GM19023 (cell line): ENCODE data around the gene MBP.
"Not testable (repeated sequence)": the region's sequence is repeated elsewhere in the genome, so short reads cannot be mapped to it uniquely, and the experiment has no call there.

Experiments used
- ATAC-seq: cut with Tn5 transposase; IDR thresholded peaks from one replicate; pipeline ENCODE4 v1.9.1; 2021; ENCODE audit warnings: mild to moderate bottlenecking, moderate library complexity; ENCODE audit not compliant: unreplicated experiment

MBP gene

DNA sequence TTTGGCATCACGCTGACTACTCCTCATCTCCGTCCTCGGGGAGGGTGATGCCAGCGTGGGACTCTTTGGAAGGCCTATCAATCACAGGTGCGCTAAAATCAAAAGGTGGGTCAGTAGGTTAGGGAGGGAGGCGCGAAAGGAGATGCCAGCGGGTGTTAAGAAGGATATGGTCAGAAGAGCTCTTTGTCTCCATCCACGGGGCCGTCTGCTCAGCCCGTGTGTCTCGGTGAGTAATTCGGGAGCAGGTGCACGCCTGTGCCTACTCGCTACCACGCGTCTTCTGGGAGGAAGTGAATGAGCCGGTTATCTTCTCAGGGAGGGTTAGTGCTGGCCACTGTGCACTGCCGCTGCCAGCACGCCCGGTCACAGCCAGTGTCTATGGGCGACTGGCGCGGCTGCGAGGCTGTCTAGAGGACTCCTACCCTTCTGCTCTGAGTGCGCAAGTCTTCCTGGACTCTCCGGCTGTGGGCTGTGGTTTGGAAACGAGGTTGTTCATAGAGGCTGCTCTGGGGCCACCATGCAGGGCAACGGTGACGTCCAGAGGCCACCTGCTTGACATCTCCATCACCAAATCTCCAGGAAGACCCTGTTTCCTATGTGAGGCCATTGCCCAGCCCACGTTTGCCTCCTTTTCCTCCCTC is 153.4 kb downstream of the MBP start:
- ATAC-seq: no peak

DNA sequence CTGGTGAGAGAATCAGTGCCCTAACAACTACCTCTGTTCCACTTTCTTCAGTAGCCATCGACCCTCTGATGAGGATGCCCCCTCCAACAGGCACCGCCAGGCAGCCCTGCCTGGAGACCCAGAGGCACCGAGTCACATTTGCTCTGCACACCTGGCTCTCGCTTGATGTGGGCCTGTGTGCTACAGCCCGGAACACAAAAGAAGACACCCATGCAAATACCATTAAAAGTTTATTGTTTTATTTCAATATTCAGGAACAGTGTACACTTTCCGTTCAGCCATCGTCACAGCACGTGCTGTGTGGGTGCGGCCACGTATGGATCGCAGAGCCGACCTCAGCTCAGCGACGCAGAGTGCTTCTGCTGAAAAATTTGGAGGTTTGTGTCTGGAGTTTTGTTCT is 154.0 kb downstream of the MBP start:
- no peak for ATAC-seq

- ATAC-seq: no peak
Measured at GRCh38 chr18:76977684-76978232, 154.8 kb downstream of the MBP start.

DNA sequence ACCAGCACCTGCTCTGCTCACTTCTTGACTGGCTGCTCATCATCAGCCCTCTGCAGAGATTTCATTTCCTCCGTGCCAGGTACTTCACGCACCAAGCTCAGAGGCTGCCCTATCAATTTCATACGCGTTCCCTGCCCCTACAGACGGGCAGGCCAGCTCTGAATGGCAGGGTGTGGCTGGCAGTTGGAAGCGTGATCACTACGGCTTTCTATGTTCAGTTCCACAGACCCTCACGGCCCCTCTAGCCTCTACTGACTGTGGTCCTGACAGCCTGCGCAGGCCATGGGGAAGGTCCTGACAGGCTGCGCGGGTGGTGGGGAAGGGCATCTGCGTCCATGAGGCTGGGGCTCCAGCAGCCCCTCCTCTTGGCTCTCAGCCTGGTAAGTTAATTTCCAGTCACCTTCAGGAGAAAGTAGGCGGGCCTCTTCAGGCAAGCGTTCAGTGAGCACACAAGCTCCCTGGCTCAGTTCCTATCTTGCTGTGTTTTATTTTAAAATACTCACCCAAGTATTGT is 155.4 kb downstream of the MBP start:
- no peak for ATAC-seq

- no peak for ATAC-seq
Measured at GRCh38 chr18:76975577-76976110, 156.9 kb downstream of the MBP start.

- no peak for ATAC-seq
Measured at GRCh38 chr18:76974386-76974785, 158.2 kb downstream of the MBP start.

DNA sequence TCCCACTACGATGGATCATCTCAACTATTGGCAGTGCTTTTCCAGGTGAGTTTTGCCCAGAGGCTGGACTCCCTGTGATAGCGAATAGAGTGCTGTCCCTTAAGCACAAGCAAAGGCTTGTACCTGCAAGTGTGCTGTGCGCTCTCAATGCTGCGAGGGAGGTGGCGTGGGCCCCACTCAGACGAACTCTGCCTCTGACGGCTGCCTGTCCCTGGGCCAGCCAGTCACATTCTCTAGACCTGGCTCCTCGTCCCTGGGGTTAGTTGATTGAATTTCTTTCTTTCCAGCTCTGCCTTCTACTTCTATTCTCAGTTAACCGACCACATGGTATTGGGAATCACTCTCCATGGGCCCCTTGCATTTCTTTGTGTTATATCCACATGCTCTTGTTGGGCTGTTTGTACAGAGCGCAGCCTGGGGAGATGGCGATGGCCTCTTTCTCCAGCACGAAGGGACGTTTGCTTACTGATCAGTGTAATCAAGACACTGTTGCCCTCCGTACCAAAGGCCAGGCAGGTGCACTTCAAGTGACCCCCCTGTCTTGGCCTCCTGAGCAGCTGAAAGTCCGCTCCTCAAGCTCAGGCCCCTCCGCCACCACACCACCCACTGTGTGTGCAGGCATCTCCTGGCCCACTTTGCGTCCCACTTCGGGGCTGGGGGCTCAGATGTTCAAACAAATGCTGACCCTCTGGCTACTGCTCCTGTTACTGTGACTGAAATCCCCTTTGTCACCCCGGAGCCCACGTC is 158.9 kb downstream of the MBP start:
- no peak for ATAC-seq

GRCh38 chr18:76972846-76973519 is 159.6 kb downstream of the MBP start:
- no peak for ATAC-seq

DNA sequence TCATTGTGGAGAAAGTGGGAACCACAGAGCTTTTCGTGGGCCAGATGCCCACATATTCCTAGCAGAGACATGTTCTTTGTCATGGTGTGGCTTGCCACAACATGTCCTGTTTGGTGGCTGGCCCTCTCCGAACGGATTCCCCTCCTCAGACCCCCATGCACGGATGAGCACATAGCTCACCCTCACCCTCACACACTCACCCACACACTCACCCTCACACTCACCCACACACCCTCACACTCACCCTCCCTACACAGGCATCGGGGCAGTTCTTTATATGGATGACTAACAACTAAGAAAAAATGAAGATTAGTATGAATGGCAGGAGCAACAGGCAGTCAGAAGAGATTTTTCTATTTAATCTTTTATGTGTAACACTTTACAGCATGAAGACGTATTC is 160.3 kb downstream of the MBP start:
- ATAC-seq: no peak

GRCh38 chr18:76970770-76971559 is 161.6 kb downstream of the MBP start:
- ATAC-seq: no peak

GRCh38 chr18:76967721-76968472 is 164.7 kb downstream of the MBP start:
- ATAC-seq: no peak

DNA sequence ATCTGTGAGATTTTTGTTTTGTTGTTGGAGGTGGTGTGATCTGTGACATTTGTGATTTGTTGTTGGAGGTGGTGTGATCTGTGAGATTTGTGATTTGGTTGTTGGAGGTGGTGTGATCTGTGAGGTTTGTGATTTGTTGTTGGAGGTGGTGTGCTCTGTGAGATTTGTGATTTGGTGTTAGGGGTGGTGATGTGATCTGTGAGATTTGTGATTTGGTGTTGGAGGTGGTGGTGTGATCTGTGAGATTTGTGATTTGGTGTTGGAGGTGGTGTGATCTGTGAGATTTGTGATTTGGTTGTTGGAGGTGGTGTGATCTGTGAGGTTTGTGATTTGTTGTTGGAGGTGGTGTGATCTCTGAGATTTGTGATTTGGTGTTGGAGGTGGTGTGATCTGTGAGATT is 165.3 kb downstream of the MBP start:
- ATAC-seq: not testable (repeated sequence)

- ATAC-seq: peak; percentile 64
Measured at GRCh38 chr18:76965555-76966151, 166.9 kb downstream of the MBP start.

GRCh38 chr18:76963936-76964335 is 168.6 kb downstream of the MBP start:
- no peak for ATAC-seq

DNA sequence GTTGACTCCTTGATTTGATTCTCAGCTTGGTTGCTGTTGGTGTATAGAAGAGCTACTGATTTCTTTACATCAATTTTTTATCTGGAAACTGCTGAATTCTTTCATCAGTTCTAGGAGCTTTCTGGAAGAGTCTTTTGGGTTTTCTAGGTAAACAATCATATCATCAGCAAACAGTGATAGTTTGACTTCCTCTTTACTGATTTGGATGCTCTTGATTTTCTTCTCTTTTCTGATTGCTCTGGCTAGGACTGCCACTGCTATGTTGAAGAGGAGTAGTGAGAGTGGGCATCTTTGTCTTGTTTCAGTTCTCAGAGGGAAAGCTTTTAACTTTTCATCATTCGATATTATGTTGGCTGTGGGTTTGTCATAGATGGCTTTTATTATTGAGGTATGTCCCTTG is 169.7 kb downstream of the MBP start:
- no peak for ATAC-seq

GRCh38 chr18:76960528-76961035 is 172.0 kb downstream of the MBP start:
- no peak for ATAC-seq

GRCh38 chr18:76959605-76960004 is 173.0 kb downstream of the MBP start:
- ATAC-seq: no peak

DNA sequence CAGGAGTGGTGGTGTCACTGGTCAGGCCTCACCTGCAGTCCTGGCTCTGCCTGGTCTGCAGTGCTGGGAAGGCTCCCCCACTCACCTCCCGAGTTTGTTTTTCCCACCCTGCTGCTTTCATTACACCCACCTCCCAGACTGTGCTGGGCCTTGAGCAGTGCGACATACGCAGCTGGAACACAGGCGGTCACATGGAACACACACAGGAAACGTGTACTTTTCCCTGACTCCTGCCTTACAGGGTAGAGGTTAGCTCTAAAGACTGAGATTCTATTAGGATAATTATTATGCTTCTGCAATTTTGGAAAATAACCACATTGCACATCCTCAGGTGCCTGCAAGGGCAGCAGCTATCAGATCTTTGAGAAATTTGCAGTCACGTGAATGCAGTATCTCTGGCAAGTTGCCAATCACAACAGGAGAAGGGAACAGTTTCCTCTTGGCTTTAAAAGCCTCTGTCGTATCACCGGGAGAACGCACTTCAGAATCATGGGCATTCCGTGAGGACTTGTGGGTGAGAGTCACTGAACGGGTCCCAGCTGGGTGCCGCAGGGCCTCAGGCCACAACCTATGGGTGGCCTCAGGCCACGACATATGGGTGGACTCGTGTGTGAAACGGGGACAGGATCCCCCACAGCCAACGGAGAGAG is 173.8 kb downstream of the MBP start:
- no peak for ATAC-seq
